HL-60 (cell line): ENCODE results near the gene ANAPC15.

Experiments used
- CTCF ChIP-seq: IDR thresholded peaks from one replicate; pipeline ENCODE4 v1.5.1; 2011; ENCODE audit warnings: low read length, control low read depth, inconsistent platforms; ENCODE audit not compliant: insufficient read depth
- GABPA ChIP-seq: IDR thresholded peaks from 2 replicates; pipeline ENCODE4 v1.6.1; 2012; ENCODE audit warnings: low read depth
- POLR2AphosphoS5 ChIP-seq: IDR thresholded peaks from 2 replicates; pipeline ENCODE4 v1.6.1; 2012; ENCODE audit warnings: low read depth
- SPI1 ChIP-seq: IDR thresholded peaks from 2 replicates; pipeline ENCODE4 v1.6.1; 2012; ENCODE audit warnings: low read depth, mild to moderate bottlenecking, borderline replicate concordance

GRCh38 chr11:72061739-72062396, 50.6 kb downstream of the ANAPC15 start:
- TF ChIP-seq CTCF (no peak), POLR2AphosphoS5 (no peak), SPI1 (no peak), GABPA (no peak)
